Osteoblast (primary cell): ENCODE data around the gene PAX4. TPM values are rescaled to one million over a fixed set of nuclear protein-coding genes. Genes with fewer than 3 reads are reported as not detected.

Source experiments
- DNase-seq: peaks from one replicate; pipeline ENCODE4 v3.0.0; 2011; ENCODE audit warnings: low spot score, mixed read lengths; ENCODE audit not compliant: insufficient read length; ENCODE audit errors: missing footprints
- H2AFZ ChIP-seq: 2 replicates; pipeline ENCODE4 v1.6.0; 2011; ENCODE audit warnings: mild to moderate bottlenecking, low read length
- H3K27ac ChIP-seq: 2 replicates; pipeline ENCODE4 v1.5.1; 2011; ENCODE audit warnings: mild to moderate bottlenecking, low read depth, low read length, moderate library complexity
- H3K27me3 ChIP-seq: 2 replicates; pipeline ENCODE4 v1.6.0; 2012; ENCODE audit warnings: mild to moderate bottlenecking, control low read depth, inconsistent platforms, low read length, moderate library complexity; ENCODE audit not compliant: insufficient read depth
- H3K36me3 ChIP-seq: 2 replicates; pipeline ENCODE4 v1.5.1; 2011; ENCODE audit warnings: mild to moderate bottlenecking, low read length, control low read depth, moderate library complexity; ENCODE audit not compliant: insufficient read depth
- H3K4me1 ChIP-seq: 2 replicates; pipeline ENCODE4 v1.5.1; 2011; ENCODE audit warnings: mild to moderate bottlenecking, low read length, control low read depth, moderate library complexity; ENCODE audit not compliant: insufficient read depth
- H3K4me2 ChIP-seq: 2 replicates; pipeline ENCODE4 v1.6.0; 2011; ENCODE audit warnings: mild to moderate bottlenecking, low read length; ENCODE audit not compliant: insufficient read depth
- H3K4me3 ChIP-seq: fragments of 200-600 bp; sonication (generic); 3 replicates; pipeline ENCODE4 v1.5.1; 2012; ENCODE audit warnings: mild to moderate bottlenecking, low read length, inconsistent platforms; ENCODE audit not compliant: insufficient read depth
- H3K79me2 ChIP-seq: 2 replicates; pipeline ENCODE4 v1.6.0; 2012; ENCODE audit warnings: mild to moderate bottlenecking, low read length, control low read depth, inconsistent platforms; ENCODE audit not compliant: insufficient read depth
- H3K9me3 ChIP-seq: 2 replicates; pipeline ENCODE4 v1.5.1; 2011; ENCODE audit warnings: low read depth, low read length, control low read depth
- H4K20me1 ChIP-seq: 2 replicates; pipeline ENCODE4 v1.6.0; 2012; ENCODE audit warnings: mild to moderate bottlenecking, low read length, control low read depth; ENCODE audit not compliant: insufficient read depth
- CTCF ChIP-seq: IDR thresholded peaks from 2 replicates; pipeline ENCODE4 v1.5.1; 2011; ENCODE audit warnings: mild to moderate bottlenecking, low read depth, low read length, moderate library complexity; ENCODE audit errors: extremely low read depth
- total RNA-seq: library from RNA; depleted of rRNA; stranded (reverse); fragments of >200 nt; gene quantifications from 2 replicates; pipeline ENCODE4 v1.2.3, GENCODE V29; 2012

PAX4 gene
- total RNA-seq, 1 donor = not detected

- Histone ChIP-seq H3K27ac (no peak overlapping the region), H4K20me1 (no peaks in the 10 kb centered on the region), H3K4me1 (peaks cover 11% of the 10 kb centered on the region), H3K36me3 (no peaks in the 10 kb centered on the region), H3K79me2 (no peaks in the 10 kb centered on the region), H3K27me3 (peaks cover 6% of the 10 kb centered on the region), H3K4me3 (no peak overlapping the region), H3K9me3 (no peaks in the 10 kb centered on the region), H2AFZ (no peak overlapping the region), H3K4me2 (no peak overlapping the region)
- TF ChIP-seq CTCF = peak; percentile 30
- DNase-seq = no peak
Observed at GRCh38 chr7:127628445-127628844, 10.5 kb upstream of the PAX4 start.

GRCh38 chr7:127625331-127625730 lies 7.4 kb upstream of the PAX4 start:
- no peak for TF ChIP-seq CTCF

GRCh38 chr7:127620406-127621233 lies 2.7 kb upstream of the PAX4 start:
- no peak overlapping the region for H3K4me3 ChIP-seq
- no peak for DNase-seq
- no peaks in the 10 kb centered on the region for H3K9me3 ChIP-seq
- H4K20me1 ChIP-seq = peaks cover 2% of the 10 kb centered on the region
- no peaks in the 10 kb centered on the region for H3K36me3 ChIP-seq
- TF ChIP-seq CTCF = no peak
- no peaks in the 10 kb centered on the region for H3K4me1 ChIP-seq
- no peak overlapping the region for H3K4me2 ChIP-seq
- no peak overlapping the region for H3K27ac ChIP-seq
- H3K27me3 ChIP-seq = peaks cover 74% of the 10 kb centered on the region
- H3K79me2 ChIP-seq = no peaks in the 10 kb centered on the region
- no peak overlapping the region for H2AFZ ChIP-seq

More at GRCh38 chr7:127625331-127625730, 7.4 kb upstream of the PAX4 start:
- Histone ChIP-seq H2AFZ (no peak overlapping the region), H3K79me2 (no peaks in the 10 kb centered on the region), H3K27me3 (peaks cover 29% of the 10 kb centered on the region), H3K4me2 (no peak overlapping the region), H3K36me3 (no peaks in the 10 kb centered on the region), H3K27ac (no peak overlapping the region), H4K20me1 (no peaks in the 10 kb centered on the region), H3K4me3 (no peak overlapping the region), H3K9me3 (no peaks in the 10 kb centered on the region), H3K4me1 (no peaks in the 10 kb centered on the region)
- no peak for DNase-seq

GRCh38 chr7:127619681-127620405 lies 1.9 kb upstream of the PAX4 start:
- Histone ChIP-seq H3K4me1 (no peaks in the 10 kb centered on the region), H3K79me2 (no peaks in the 10 kb centered on the region), H3K36me3 (no peaks in the 10 kb centered on the region), H4K20me1 (peaks cover 2% of the 10 kb centered on the region), H3K9me3 (no peaks in the 10 kb centered on the region), H3K4me2 (no peak overlapping the region), H3K4me3 (no peak overlapping the region), H3K27ac (no peak overlapping the region), H2AFZ (no peak overlapping the region), H3K27me3 (peaks cover 81% of the 10 kb centered on the region)
- DNase-seq = no peak
- no peak for TF ChIP-seq CTCF
